ENCODE results near the gene SLF2. TPM values are rescaled to one million over a fixed set of nuclear protein-coding genes. Genes with fewer than 3 reads are reported as not detected.

SLF2 gene
- total and polyA plus RNA-seq, 9 of the 15 experiments (the other 6 are each of a cell fraction or from before 2014, with no cell fraction given), result 1.7 to 18.4 (median 7.8) TPM

GRCh38 chr10:100912605-100913469, at the start of gene SLF2 (continued):
- TF ChIP-seq SIN3A (IDR thresholded peaks at IDR 0.05; ENCODE audit: borderline replicate concordance in 2 of 2, control insufficient read depth in 1 of 2, low read depth in 2 of 2, low read length in 2 of 2) (peak in 1 of 2 experiments; percentile 89; a peak in 2 of 4 replicates), ZNF551 (CRISPR knock-in tag; IDR thresholded peaks at IDR 0.05) (no peak), NFRKB (IDR thresholded peaks at IDR 0.05; ENCODE audit: low read depth) (0 out of 2 replicates have a peak, but pooled peaks have one; percentile 45), ZNF277 (CRISPR knock-in tag; IDR thresholded peaks at IDR 0.05; ENCODE audit: borderline replicate concordance) (no peak), ZNF507 (tag; conservative IDR thresholded peaks at IDR 0.05) (no peak), RAD51 (IDR thresholded peaks at IDR 0.05; ENCODE audit: borderline replicate concordance, low read depth) (peak; percentile 53), RNF219 (CRISPR knock-in tag; IDR thresholded peaks at IDR 0.05) (no peak), MGA (IDR thresholded peaks at IDR 0.05) (peak; percentile 91), FOS (IDR thresholded peaks at IDR 0.05; ENCODE audit: extremely low read depth, insufficient read length) (peak; percentile 78)
